Measurements from ENCODE around the gene GATD1.

The GATD1 gene

DNA sequence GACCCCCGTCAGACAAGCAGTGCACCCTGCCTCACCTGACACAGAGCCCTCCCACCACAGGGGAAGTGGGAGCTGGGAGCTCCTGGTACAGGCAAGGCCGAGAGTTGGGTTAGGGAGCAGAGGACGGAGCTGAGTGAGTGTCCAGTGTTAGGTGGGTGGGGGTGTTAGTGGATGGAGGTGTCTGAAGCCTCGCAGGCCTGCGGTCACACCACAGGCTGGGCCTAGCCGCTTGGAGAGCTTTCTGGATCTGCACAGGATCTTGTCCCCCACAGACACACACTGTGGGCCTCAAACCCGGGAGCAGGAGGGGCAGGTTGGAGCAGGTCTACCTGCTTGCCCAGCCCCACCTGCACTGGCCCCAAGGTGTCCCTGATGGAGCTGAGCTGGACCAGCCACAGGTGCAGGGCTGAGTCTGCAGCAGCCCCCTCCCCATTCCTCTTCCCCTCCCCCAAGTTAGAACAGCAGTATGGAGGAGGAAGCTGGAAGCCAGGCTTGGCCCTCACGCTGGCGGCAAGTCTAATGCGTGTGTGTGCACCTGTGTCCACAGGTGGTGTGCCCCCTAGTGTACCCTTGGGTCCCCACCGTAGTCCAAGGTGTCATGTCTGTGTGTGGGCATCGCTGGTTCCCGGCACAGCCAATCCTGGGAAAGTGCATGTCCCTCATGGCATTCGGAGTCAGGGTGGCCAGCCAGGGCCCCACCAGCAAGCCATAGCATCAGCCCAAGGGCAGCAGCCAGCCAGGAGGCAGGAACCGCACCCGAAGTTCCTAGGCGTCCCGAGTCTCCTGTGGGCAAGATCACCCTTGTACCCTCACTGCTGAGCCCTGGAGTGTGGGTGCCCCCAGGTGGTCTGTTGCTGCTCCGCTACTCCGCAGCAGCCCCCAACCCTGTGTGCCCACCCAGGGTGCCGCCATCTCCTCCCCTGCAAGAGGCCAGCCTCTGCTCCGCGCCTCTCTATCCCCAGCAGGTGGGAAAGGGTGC is 2.0 kb upstream of the GATD1 start:
- no peak for DNase-seq (ENCODE audit: low read depth, low spot score)

DNA sequence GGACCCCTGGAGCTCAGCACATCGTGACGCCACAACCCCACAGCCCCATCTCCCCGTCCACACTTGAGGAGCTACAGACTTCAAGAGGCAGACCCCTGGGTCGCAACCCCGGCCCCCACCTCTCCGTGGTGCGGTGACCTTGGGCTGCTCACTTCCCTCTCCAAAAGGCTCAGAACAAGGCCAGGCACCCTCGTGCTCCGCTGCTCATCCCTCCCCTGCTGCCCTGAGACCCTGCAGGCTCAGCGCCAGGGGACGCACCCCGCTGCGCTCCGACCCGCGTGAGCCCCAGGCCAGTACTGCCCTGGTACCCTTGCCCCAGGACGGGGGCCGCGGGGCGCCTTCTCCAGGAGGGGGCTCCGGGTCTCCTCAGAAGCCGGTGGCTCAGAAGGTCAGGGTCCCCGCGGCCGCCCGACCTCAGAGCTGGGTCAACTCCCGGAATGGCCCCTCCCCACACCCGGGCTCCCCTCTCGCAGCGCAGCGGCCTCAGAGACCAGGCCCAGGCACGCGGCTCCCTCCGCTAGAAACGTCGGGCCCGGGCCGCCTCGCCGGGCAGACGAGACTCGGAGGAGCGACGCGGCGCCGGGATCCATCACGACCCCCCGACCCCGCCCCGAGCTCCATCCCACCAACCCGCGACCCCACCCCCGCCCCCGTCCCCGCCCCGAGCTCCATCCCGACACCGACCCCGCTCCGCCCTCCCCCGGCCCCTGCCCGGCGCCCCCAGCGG is 563 bp downstream of the GATD1 start:
- no peak for DNase-seq (ENCODE audit: low read depth, low spot score)

DNA sequence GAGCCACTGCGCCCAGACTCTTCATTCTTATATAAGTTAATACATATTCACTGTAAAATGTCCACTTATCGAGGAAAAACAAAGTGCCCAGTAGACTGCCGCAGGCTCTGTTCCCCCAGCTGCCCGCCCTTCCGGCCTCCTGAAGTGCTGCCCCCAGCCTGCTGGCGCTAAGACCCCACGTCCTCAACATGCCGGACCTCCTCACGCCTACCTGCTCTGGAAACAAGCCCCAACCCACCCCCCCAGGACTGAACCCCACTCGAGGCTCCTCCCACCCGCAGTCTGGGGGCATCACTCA is 1.1 kb downstream of the GATD1 start:
- no peak for DNase-seq (ENCODE audit: low read depth, low spot score)

- no peak for DNase-seq (ENCODE audit: low read depth, low spot score)
Measured at GRCh38 chr11:774873-775592, 2.3 kb downstream of the GATD1 start.

DNA sequence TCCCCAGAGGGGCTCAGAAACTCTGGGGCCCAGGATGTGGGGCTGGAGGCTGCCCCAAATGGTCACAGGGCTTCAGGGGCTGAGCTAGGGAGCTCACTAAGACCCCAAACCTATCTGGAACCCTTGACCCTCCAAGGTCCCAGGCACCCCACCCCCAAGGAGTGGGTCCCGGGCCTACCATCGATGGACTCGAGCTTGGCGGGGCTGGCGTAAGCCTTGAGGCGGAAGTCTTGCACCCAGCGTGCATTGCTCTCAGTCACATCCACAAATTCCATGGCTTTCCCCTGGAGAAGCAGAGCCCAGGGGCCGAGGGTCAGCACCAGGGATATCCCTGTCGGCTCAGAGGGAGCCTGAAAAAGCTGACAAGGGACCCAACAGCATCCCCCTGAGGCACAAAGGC is 3.5 kb downstream of the GATD1 start:
- no peak for DNase-seq (ENCODE audit: low read depth, low spot score)

- DNase-seq (ENCODE audit: low read depth, low spot score) = no peak
Measured at GRCh38 chr11:773425-773824, 3.9 kb downstream of the GATD1 start.

- DNase-seq (ENCODE audit: low read depth, low spot score) = no peak
Measured at GRCh38 chr11:772429-773390, 4.6 kb downstream of the GATD1 start.

DNA sequence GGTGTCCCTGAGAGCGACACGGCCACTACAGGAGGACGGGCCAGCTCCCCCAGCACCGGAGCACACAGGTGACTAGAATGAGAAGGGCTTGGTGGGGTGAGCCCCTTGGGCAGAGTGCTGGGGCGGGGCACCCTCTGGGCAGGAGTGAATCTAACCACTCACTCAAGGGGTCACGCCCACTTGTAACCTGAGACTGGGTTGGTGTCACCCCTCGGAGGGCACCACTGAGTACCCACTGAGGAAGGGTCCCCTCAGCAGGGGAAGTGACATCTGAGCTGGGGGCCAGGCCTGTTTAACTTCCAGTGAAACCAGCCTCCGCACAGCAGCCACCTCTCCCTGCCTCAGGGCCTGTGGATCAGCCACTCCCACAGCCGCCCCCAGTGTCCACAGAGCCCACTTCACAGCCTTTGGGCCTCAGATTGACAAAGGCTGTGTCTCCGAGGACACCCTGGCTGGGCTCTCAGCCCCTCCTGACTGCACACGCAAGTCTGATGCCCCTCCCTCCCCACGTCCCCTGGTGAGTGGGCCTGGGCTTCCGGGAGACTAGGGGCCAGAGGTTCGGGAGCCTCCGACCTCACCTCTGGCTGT is 5.6 kb downstream of the GATD1 start:
- DNase-seq (ENCODE audit: low read depth, low spot score) = no peak

GRCh38 chr11:770642-771616 is 6.4 kb downstream of the GATD1 start:
- no peak for DNase-seq (ENCODE audit: low read depth, low spot score)

GRCh38 chr11:769887-770641 is 7.2 kb downstream of the GATD1 start:
- DNase-seq (ENCODE audit: low read depth, low spot score) = no peak

GRCh38 chr11:767238-767637 is 10.0 kb downstream of the GATD1 start:
- DNase-seq (ENCODE audit: low read depth, low spot score) = no peak

GRCh38 chr11:766936-767210 is 10.4 kb downstream of the GATD1 start:
- no peak for DNase-seq (ENCODE audit: low read depth, low spot score)

- no peak for DNase-seq (ENCODE audit: low read depth, low spot score)
Measured at GRCh38 chr11:766106-766935, 11.0 kb downstream of the GATD1 start.

- DNase-seq (ENCODE audit: low read depth, low spot score) = no peak
Measured at GRCh38 chr11:765802-766091, 11.5 kb downstream of the GATD1 start.

DNA sequence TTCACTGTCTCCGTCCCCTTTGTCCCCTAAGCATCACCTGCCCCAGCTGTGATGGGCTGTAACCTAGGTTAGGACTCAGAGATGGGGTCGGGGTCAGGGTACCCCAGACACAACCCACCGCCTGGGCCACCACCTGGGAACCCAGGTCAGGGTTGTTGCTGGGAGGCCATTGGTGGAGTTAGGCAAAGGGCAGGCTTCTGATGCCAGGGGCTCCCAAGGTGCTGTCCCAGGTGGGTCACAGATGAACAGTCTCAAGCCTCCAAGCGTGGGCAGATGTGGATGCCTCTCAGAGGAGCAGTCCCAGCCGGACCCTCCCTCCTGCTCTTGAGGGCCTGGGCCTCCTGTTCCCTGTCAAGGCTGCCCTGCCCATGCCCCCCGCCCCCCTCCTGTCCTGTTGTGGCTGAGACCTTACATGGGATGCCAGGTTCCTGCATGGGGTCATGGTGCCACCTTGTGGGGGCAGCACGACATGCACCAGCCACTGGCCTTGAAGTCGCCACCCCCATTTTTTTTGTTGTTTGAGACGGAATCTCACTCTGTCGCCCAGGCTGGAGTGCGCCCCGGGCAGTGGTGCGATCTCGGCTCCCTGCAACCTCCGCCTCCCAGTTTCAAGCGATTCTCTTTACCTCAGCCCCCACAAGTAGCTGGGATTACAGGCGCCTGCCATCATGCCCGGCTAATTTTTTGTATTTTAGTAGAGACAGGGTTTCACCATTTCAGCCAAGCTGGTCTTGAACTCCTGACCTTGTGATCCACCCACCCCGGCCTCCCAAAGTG is 12.1 kb downstream of the GATD1 start:
- DNase-seq (ENCODE audit: low read depth, low spot score) = no peak

DNA sequence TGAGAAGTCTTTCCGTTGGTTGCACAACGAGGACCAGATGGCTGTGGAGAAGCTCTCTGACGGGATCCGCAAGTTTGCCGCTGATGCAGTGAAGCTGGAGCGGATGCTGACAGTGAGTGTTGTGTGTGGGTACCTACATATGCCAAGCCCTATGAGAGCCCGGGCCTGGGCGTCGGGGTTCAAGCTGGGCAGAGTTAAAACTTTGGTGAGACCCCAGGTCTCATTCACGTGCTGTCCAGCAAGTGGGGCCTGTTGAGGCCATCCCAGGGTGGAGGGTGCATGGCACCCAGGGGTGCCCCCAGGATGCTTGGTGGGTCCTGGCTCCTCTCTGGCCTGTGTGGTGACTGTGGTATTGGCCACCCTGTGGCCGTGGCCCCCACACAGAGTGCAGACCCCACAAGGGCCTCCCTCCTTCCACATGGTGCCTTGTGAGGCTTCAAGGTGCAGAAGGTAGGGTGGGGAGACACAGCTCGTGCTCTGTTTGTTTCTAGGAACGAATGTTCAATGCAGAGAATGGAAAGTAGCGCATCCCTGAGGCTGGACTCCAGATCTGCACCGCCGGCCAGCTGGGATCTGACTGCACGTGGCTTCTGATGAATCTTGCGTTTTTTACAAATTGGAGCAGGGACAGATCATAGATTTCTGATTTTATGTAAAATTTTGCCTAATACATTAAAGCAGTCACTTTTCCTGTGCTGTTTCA is 12.8 kb downstream of the GATD1 start:
- no peak for DNase-seq (ENCODE audit: low read depth, low spot score)

Data from brain pericyte (primary cell).